Measurements from ENCODE around the gene COX11. TPM values are rescaled to one million over a fixed set of nuclear protein-coding genes. Genes with fewer than 3 reads are reported as not detected.

Gene COX11
- total and polyA plus RNA-seq, 2 of the 8 experiments (the other 6 are each of a cell fraction or from before 2014, with no cell fraction given): 43.0 to 54.1 TPM

DNA sequence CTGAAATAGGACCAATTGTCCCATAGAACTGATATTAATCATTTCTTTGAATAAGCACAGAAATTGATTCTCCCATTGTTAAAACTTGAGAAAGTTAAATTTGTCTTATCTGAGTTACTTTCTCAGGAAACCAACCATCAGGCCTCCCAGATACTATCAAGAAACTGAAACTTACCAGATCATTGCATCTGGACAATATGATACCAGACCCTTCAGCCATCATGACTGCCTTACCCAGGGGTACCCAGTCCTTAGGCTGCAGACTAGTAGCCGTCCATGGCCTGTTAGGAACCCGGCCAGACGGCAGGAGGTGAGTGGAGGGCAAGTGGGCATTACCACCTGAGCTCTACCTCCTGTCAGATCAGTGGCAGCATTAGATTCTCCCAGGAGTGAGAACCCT lies 7.9 kb upstream of the COX11 start:
- H2BK5ac ChIP-seq (ENCODE audit: low read depth, low read length): no peak overlapping the region
- peaks cover 0 to 5% of the 10 kb centered on the region in 2 experiments; a peak in 1 of 4 replicates for H3K9me3 ChIP-seq (ENCODE audit: insufficient read depth in 2 of 2, low read depth in 1 of 2, low read length in 1 of 2)
- no peak overlapping the region for H2BK120ac ChIP-seq (replicated peaks; ENCODE audit: low read depth, low read length)
- H3K27ac ChIP-seq (ENCODE audit: low read depth, low read length): no peak overlapping the region
- H3K9ac ChIP-seq (replicated peaks in 1 of 4; ENCODE audit: extremely low read depth in 1 of 4, low read depth in 3 of 4, low read length in 3 of 4): no peak overlapping the region
- no peak overlapping the region for H3K56ac ChIP-seq (replicated peaks; ENCODE audit: insufficient read length, low read depth, low read length)
- no peaks in the 10 kb centered on the region; the same call in 1 of the 2 replicates for H3K79me1 ChIP-seq (ENCODE audit: low read depth, low read length)
- no peak overlapping the region for H2BK20ac ChIP-seq (ENCODE audit: low read length)
- no peak overlapping the region for H4K5ac ChIP-seq (ENCODE audit: insufficient read length, low read depth, low read length)
- H2BK12ac ChIP-seq (ENCODE audit: low read depth, low read length): no peak overlapping the region
- H2BK15ac ChIP-seq (ENCODE audit: low read length): no peak overlapping the region
- no peak overlapping the region for H2AK5ac ChIP-seq (ENCODE audit: low read depth, low read length)
- no peak for TF ChIP-seq KDM1A (IDR thresholded peaks at IDR 0.05; ENCODE audit: borderline replicate concordance, low read length)
- H3K4me3 ChIP-seq (ENCODE audit: extremely low read depth in 1 of 4, insufficient read depth in 2 of 4, low read depth in 3 of 4, low read length in 4 of 4): no peak overlapping the region
- POLR2A ChIA-PET (ENCODE audit: partially characterized antibody): no interaction called here
- no peaks in the 10 kb centered on the region for H3K4me1 ChIP-seq (replicated peaks in 1 of 4; ENCODE audit: control insufficient read depth in 3 of 4, insufficient read depth in 4 of 4, low read length in 3 of 4)
- H4K20me1 ChIP-seq (replicated peaks in 1 of 2; ENCODE audit: control insufficient read depth in 1 of 2, insufficient read depth in 2 of 2, low read length in 2 of 2): peaks cover 0 to 2% of the 10 kb centered on the region in 2 experiments
- H3K14ac ChIP-seq (ENCODE audit: insufficient read length): no peak overlapping the region
- no peak overlapping the region for H2AFZ ChIP-seq (ENCODE audit: low read length)
- WGBS, 2 experiments (ENCODE audit: extremely low coverage in 1 of 2, insufficient coverage in 1 of 2, insufficient read length in 1 of 2, insufficient replicate concordance in 2 of 2, low coverage in 1 of 2, low lambda C conversion rate in 2 of 2, missing lambda C conversion rate in 1 of 2): 90% methylated on average over 3 of the region's 3 CpGs; no CpG with 5 or more reads in 1 of the 2 experiments
- DNase-seq (ENCODE audit: low read depth in 1 of 2, low spot score in 2 of 2): no peak
- FAIRE-seq: no peak
- H3K36me3 ChIP-seq (ENCODE audit: control insufficient read depth in 2 of 4, insufficient read depth in 4 of 4, low read length in 3 of 4): peaks cover 0 to 6% (median 0%) of the 10 kb centered on the region in 4 experiments; a peak in 3 of 8 replicates
- no peak overlapping the region for H4K8ac ChIP-seq (ENCODE audit: extremely low read depth, insufficient read depth, low read length)
- H4K91ac ChIP-seq (replicated peaks; ENCODE audit: insufficient read length, low read length): no peak overlapping the region
- no peaks in the 10 kb centered on the region for H3K27me3 ChIP-seq (replicated peaks in 1 of 4; ENCODE audit: control insufficient read depth in 3 of 4, extremely low read depth in 1 of 4, insufficient read depth in 3 of 4, low read length in 3 of 4)
- peaks cover 1% of the 10 kb centered on the region; the same call in 1 of the 2 replicates for H3K23me2 ChIP-seq (ENCODE audit: low read depth, low read length)
- H3K18ac ChIP-seq (ENCODE audit: extremely low read depth, low read length): no peak overlapping the region
- no peak overlapping the region for H3K23ac ChIP-seq (ENCODE audit: insufficient read length)
- CTCF ChIA-PET (ENCODE audit: partially characterized antibody): interaction anchor here (1.7 kb wide), 1 partner anchor 17 kb away, joined by 4 read pairs; no protein-coding TSS in a partner anchor
- H3K4ac ChIP-seq (replicated peaks; ENCODE audit: insufficient read length, low read depth, low read length): no peak overlapping the region
- H3K79me2 ChIP-seq (ENCODE audit: control insufficient read depth in 1 of 2, insufficient read depth in 2 of 2, low read length in 2 of 2): peaks cover 2 to 67% of the 10 kb centered on the region in 2 experiments; a peak in 3 of 4 replicates
- no peak overlapping the region for H3K4me2 ChIP-seq (ENCODE audit: insufficient read depth in 1 of 2, low read depth in 2 of 2, low read length in 2 of 2)

Measured in H1 (cell line).